ENCODE results near the gene CCDC157. TPM values are rescaled to one million over a fixed set of nuclear protein-coding genes. Genes with fewer than 3 reads are reported as not detected.
"Not testable (repeated sequence)": the region's sequence is repeated elsewhere in the genome, so short reads cannot be mapped to it uniquely, and the experiment has no call there.

Gene CCDC157
- total RNA-seq, 1 experiment from 2014 or later: 0.82 TPM

DNA sequence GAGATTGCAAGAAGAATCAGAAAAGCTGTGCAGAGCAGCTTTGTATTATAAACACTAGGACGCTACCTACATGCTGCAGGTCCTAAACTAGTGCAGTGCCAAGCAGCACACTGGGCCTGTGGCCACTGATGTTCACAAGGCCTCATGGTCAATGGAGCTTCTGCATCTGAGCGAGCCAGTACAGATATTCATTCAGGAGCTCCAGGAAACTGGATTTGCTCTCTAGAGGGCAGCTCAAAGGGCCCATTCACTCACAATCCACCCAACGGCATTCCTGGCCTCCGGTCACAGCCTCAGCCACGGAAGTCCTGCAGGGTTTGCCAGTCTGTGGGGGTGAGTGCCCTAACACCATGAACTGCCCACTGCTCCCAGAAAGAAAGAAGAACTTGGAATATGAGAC lies 24.3 kb upstream of the CCDC157 start:
- Histone ChIP-seq H3K79me2 (ENCODE audit: low read length) (no peaks in the 10 kb centered on the region), H3K36me3 (ENCODE audit: insufficient read depth, low read length) (peaks cover 41% of the 10 kb centered on the region), H3K27me3 (ENCODE audit: low read length) (no peaks in the 10 kb centered on the region), H3K9ac (ENCODE audit: low read length) (no peak overlapping the region), H3K4me2 (ENCODE audit: low read depth, low read length, poor library complexity, severe bottlenecking) (no peak overlapping the region), H2AFZ (ENCODE audit: low read length) (no peak overlapping the region), H3K27ac (ENCODE audit: low read length) (no peak overlapping the region), H3K9me2 (replicated peaks; ENCODE audit: insufficient read depth, low read length) (no peaks in the 10 kb centered on the region), H3K4me1 (ENCODE audit: low read length) (peaks cover 10% of the 10 kb centered on the region), H3K9me3 (ENCODE audit: low read length) (no peaks in the 10 kb centered on the region), H4K20me1 (ENCODE audit: insufficient read depth, low read depth, low read length) (no peaks in the 10 kb centered on the region), H3K4me3 (ENCODE audit: low read length) (no peak overlapping the region)
- no peak for DNase-seq

DNA sequence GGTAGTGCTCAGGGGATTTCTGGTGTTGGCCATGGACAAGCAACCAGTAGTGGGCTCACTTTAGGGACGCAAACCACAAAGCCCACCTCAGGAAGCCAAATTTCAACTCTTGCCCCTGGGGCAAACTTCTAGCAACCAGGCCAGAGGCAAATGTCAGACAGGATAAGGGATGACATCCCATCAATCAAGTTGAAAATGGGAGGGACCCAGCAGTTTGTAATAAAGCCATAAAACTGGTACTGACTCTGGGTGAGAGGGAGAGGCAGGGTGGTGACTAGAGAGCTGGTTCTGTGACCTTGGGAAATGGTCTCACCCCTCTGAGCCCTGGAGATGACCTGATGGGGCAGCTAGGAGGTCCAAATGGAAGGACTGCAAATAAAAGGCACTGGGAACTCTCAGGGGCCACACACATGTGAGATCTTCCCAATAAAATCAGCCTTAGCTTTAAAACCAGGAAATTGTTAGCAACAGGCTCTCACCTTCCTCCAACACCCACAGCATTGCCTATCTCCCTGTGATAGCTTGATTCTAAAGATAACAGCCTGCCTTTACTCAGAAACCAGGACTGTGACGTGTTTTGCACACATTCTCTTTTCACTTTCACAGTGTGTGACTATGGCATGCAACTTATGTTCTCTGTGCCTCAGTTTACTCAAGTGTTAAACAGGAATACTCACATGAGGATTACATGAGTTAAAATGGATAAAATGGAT lies 23.7 kb upstream of the CCDC157 start:
- no peak overlapping the region for H3K9ac ChIP-seq (ENCODE audit: low read length)

DNA sequence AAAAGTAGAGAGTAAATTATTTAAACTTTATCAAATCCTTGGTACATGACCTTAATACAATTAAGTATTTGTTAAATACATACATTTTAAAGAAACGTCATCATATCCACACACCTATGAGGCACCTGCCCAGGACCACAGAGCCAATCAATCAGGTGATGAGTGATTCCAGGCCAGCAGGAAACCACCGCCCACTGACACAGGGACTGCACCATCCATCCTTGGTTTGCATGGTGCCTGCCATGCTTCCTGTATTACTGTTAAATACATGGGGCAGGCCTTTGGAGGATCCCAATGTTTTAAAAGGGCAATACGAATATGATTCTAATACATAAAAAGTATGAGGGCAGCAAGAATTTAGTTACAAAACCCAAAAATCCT lies 23.1 kb upstream of the CCDC157 start:
- no peak for DNase-seq
- H3K27ac ChIP-seq (ENCODE audit: low read length): no peak overlapping the region
- H2AFZ ChIP-seq (ENCODE audit: low read length): no peak overlapping the region

More for the DNA sequence above, 23.7 kb upstream of the CCDC157 start:
- Histone ChIP-seq H3K9me2 (replicated peaks; ENCODE audit: insufficient read depth, low read length) (no peaks in the 10 kb centered on the region), H4K20me1 (ENCODE audit: insufficient read depth, low read depth, low read length) (no peaks in the 10 kb centered on the region), H2AFZ (ENCODE audit: low read length) (no peak overlapping the region), H3K9me3 (ENCODE audit: low read length) (no peaks in the 10 kb centered on the region), H3K36me3 (ENCODE audit: insufficient read depth, low read length) (peaks cover 41% of the 10 kb centered on the region), H3K79me2 (ENCODE audit: low read length) (no peaks in the 10 kb centered on the region), H3K4me2 (ENCODE audit: low read depth, low read length, poor library complexity, severe bottlenecking) (no peak overlapping the region), H3K27ac (ENCODE audit: low read length) (no peak overlapping the region), H3K27me3 (ENCODE audit: low read length) (no peaks in the 10 kb centered on the region), H3K4me3 (ENCODE audit: low read length) (no peak overlapping the region), H3K4me1 (ENCODE audit: low read length) (peaks cover 4% of the 10 kb centered on the region)
- DNase-seq: no peak

GRCh38 chr22:30334646-30335045 lies 22.2 kb upstream of the CCDC157 start:
- H3K79me2 ChIP-seq (ENCODE audit: low read length): no peaks in the 10 kb centered on the region
- no peak overlapping the region for H2AFZ ChIP-seq (ENCODE audit: low read length)
- peaks cover 45% of the 10 kb centered on the region for H3K36me3 ChIP-seq (ENCODE audit: insufficient read depth, low read length)
- no peaks in the 10 kb centered on the region for H3K4me1 ChIP-seq (ENCODE audit: low read length)
- no peaks in the 10 kb centered on the region for H4K20me1 ChIP-seq (ENCODE audit: insufficient read depth, low read depth, low read length)
- DNase-seq: no peak
- no peak overlapping the region for H3K9ac ChIP-seq (ENCODE audit: low read length)
- H3K27ac ChIP-seq (ENCODE audit: low read length): no peak overlapping the region
- no peak overlapping the region for H3K4me3 ChIP-seq (ENCODE audit: low read length)
- H3K9me3 ChIP-seq (ENCODE audit: low read length): no peaks in the 10 kb centered on the region
- H3K4me2 ChIP-seq (ENCODE audit: low read depth, low read length, poor library complexity, severe bottlenecking): no peak overlapping the region
- no peaks in the 10 kb centered on the region for H3K9me2 ChIP-seq (replicated peaks; ENCODE audit: insufficient read depth, low read length)
- H3K27me3 ChIP-seq (ENCODE audit: low read length): no peaks in the 10 kb centered on the region

More for the DNA sequence above, 23.1 kb upstream of the CCDC157 start:
- H3K4me1 ChIP-seq (ENCODE audit: low read length): no peaks in the 10 kb centered on the region
- no peaks in the 10 kb centered on the region for H3K27me3 ChIP-seq (ENCODE audit: low read length)
- H3K9ac ChIP-seq (ENCODE audit: low read length): no peak overlapping the region
- no peak overlapping the region for H3K4me3 ChIP-seq (ENCODE audit: low read length)
- no peaks in the 10 kb centered on the region for H3K9me2 ChIP-seq (replicated peaks; ENCODE audit: insufficient read depth, low read length)
- no peaks in the 10 kb centered on the region for H3K9me3 ChIP-seq (ENCODE audit: low read length)
- no peaks in the 10 kb centered on the region for H3K79me2 ChIP-seq (ENCODE audit: low read length)
- H4K20me1 ChIP-seq (ENCODE audit: insufficient read depth, low read depth, low read length): no peaks in the 10 kb centered on the region
- no peak overlapping the region for H3K4me2 ChIP-seq (ENCODE audit: low read depth, low read length, poor library complexity, severe bottlenecking)
- peaks cover 41% of the 10 kb centered on the region for H3K36me3 ChIP-seq (ENCODE audit: insufficient read depth, low read length)

- H3K4me2 ChIP-seq (ENCODE audit: low read depth, low read length, poor library complexity, severe bottlenecking): no peak overlapping the region
Measured at GRCh38 chr22:30335236-30335635, 21.6 kb upstream of the CCDC157 start.

GRCh38 chr22:30336752-30337460 lies 19.9 kb upstream of the CCDC157 start:
- H3K36me3 ChIP-seq (ENCODE audit: insufficient read depth, low read length): peaks cover 50% of the 10 kb centered on the region
- H3K4me2 ChIP-seq (ENCODE audit: low read depth, low read length, poor library complexity, severe bottlenecking): no peak overlapping the region
- H3K9ac ChIP-seq (ENCODE audit: low read length): no peak overlapping the region
- no peaks in the 10 kb centered on the region for H4K20me1 ChIP-seq (ENCODE audit: insufficient read depth, low read depth, low read length)
- no peak overlapping the region for H2AFZ ChIP-seq (ENCODE audit: low read length)
- no peak overlapping the region for H3K27ac ChIP-seq (ENCODE audit: low read length)
- H3K27me3 ChIP-seq (ENCODE audit: low read length): no peaks in the 10 kb centered on the region
- no peaks in the 10 kb centered on the region for H3K4me1 ChIP-seq (ENCODE audit: low read length)
- no peaks in the 10 kb centered on the region for H3K9me2 ChIP-seq (replicated peaks; ENCODE audit: insufficient read depth, low read length)
- no peak for DNase-seq
- H3K4me3 ChIP-seq (ENCODE audit: low read length): no peak overlapping the region
- H3K79me2 ChIP-seq (ENCODE audit: low read length): no peaks in the 10 kb centered on the region
- no peaks in the 10 kb centered on the region for H3K9me3 ChIP-seq (ENCODE audit: low read length)

More at GRCh38 chr22:30335236-30335635, 21.6 kb upstream of the CCDC157 start:
- Histone ChIP-seq H3K9me2 (replicated peaks; ENCODE audit: insufficient read depth, low read length) (no peaks in the 10 kb centered on the region), H3K4me1 (ENCODE audit: low read length) (no peaks in the 10 kb centered on the region), H3K9ac (ENCODE audit: low read length) (no peak overlapping the region), H3K79me2 (ENCODE audit: low read length) (no peaks in the 10 kb centered on the region), H3K27me3 (ENCODE audit: low read length) (no peaks in the 10 kb centered on the region), H3K27ac (ENCODE audit: low read length) (no peak overlapping the region), H2AFZ (ENCODE audit: low read length) (no peak overlapping the region), H4K20me1 (ENCODE audit: insufficient read depth, low read depth, low read length) (no peaks in the 10 kb centered on the region), H3K4me3 (ENCODE audit: low read length) (no peak overlapping the region), H3K9me3 (ENCODE audit: low read length) (no peaks in the 10 kb centered on the region), H3K36me3 (ENCODE audit: insufficient read depth, low read length) (peaks cover 50% of the 10 kb centered on the region)
- DNase-seq: no peak

GRCh38 chr22:30337461-30337778 lies 19.4 kb upstream of the CCDC157 start:
- H3K27me3 ChIP-seq (ENCODE audit: low read length): no peaks in the 10 kb centered on the region
- H4K20me1 ChIP-seq (ENCODE audit: insufficient read depth, low read depth, low read length): no peaks in the 10 kb centered on the region

GRCh38 chr22:30338341-30338740 lies 18.5 kb upstream of the CCDC157 start:
- not testable (repeated sequence) for DNase-seq; H3K9me3 ChIP-seq (ENCODE audit: low read length); H3K4me3 ChIP-seq (ENCODE audit: low read length); H3K27me3 ChIP-seq (ENCODE audit: low read length); H2AFZ ChIP-seq (ENCODE audit: low read length); H3K9ac ChIP-seq (ENCODE audit: low read length); H3K9me2 ChIP-seq (replicated peaks; ENCODE audit: insufficient read depth, low read length); H4K20me1 ChIP-seq (ENCODE audit: insufficient read depth, low read depth, low read length); H3K79me2 ChIP-seq (ENCODE audit: low read length); H3K4me1 ChIP-seq (ENCODE audit: low read length); H3K4me2 ChIP-seq (ENCODE audit: low read depth, low read length, poor library complexity, severe bottlenecking); H3K27ac ChIP-seq (ENCODE audit: low read length)
- peaks cover 47% of the 10 kb centered on the region for H3K36me3 ChIP-seq (ENCODE audit: insufficient read depth, low read length)

More at GRCh38 chr22:30337461-30337778, 19.4 kb upstream of the CCDC157 start:
- Histone ChIP-seq H3K4me2 (ENCODE audit: low read depth, low read length, poor library complexity, severe bottlenecking) (no peak overlapping the region), H3K9me3 (ENCODE audit: low read length) (no peaks in the 10 kb centered on the region), H3K36me3 (ENCODE audit: insufficient read depth, low read length) (peaks cover 49% of the 10 kb centered on the region), H3K4me1 (ENCODE audit: low read length) (no peaks in the 10 kb centered on the region), H3K27ac (ENCODE audit: low read length) (no peak overlapping the region), H2AFZ (ENCODE audit: low read length) (no peak overlapping the region), H3K9ac (ENCODE audit: low read length) (no peak overlapping the region), H3K9me2 (replicated peaks; ENCODE audit: insufficient read depth, low read length) (no peaks in the 10 kb centered on the region), H3K79me2 (ENCODE audit: low read length) (no peaks in the 10 kb centered on the region), H3K4me3 (ENCODE audit: low read length) (no peak overlapping the region)
- no peak for DNase-seq

Measured in Karpas-422 (cell line).